HG03558 (cell line): ENCODE results near the gene FURIN.
"Not testable (repeated sequence)": the region's sequence is repeated elsewhere in the genome, so short reads cannot be mapped to it uniquely, and the experiment has no call there.

Source experiments
- ATAC-seq: cut with Tn5 transposase; IDR thresholded peaks from one replicate; pipeline ENCODE4 v1.9.1; 2021; ENCODE audit warnings: moderate number of reproducible peaks; ENCODE audit not compliant: unreplicated experiment; ENCODE audit errors: extremely low read depth

Gene FURIN

GRCh38 chr15:90911906-90912769 is 43.8 kb downstream of the FURIN start:
- no peak for ATAC-seq

GRCh38 chr15:90912770-90913075 is 44.3 kb downstream of the FURIN start:
- ATAC-seq = no peak

- no peak for ATAC-seq
Measured at GRCh38 chr15:90913398-90913944, 45.1 kb downstream of the FURIN start.

GRCh38 chr15:90914305-90915080 is 46.1 kb downstream of the FURIN start:
- no peak for ATAC-seq

GRCh38 chr15:90915216-90915807 is 46.9 kb downstream of the FURIN start:
- ATAC-seq = no peak

- ATAC-seq = no peak
Measured at GRCh38 chr15:90915808-90916440, 47.5 kb downstream of the FURIN start.

- ATAC-seq = no peak
Measured at GRCh38 chr15:90916461-90916860, 48.1 kb downstream of the FURIN start.

GRCh38 chr15:90917569-90917968 is 49.2 kb downstream of the FURIN start:
- ATAC-seq = no peak

GRCh38 chr15:90918034-90918788 is 49.8 kb downstream of the FURIN start:
- no peak for ATAC-seq

GRCh38 chr15:90918835-90919234 is 50.4 kb downstream of the FURIN start:
- no peak for ATAC-seq

GRCh38 chr15:90921887-90922286 is 53.5 kb downstream of the FURIN start:
- ATAC-seq = no peak

GRCh38 chr15:90922712-90923322 is 54.4 kb downstream of the FURIN start:
- peak; percentile 88 for ATAC-seq

GRCh38 chr15:90924375-90924774 is 56.0 kb downstream of the FURIN start:
- ATAC-seq = peak; percentile 44

- ATAC-seq = not testable (repeated sequence)
Measured at GRCh38 chr15:90926766-90927165, 58.4 kb downstream of the FURIN start.

GRCh38 chr15:90928106-90928505 is 59.7 kb downstream of the FURIN start:
- ATAC-seq = not testable (repeated sequence)

GRCh38 chr15:90929246-90930019 is 61.0 kb downstream of the FURIN start:
- ATAC-seq = no peak

- no peak for ATAC-seq
Measured at GRCh38 chr15:90930861-90931574, 62.6 kb downstream of the FURIN start.

- no peak for ATAC-seq
Measured at GRCh38 chr15:90931575-90931827, 63.1 kb downstream of the FURIN start.
